Nephron (organoid): ENCODE data around the gene NFKBIL1.
"Not testable (repeated sequence)": the region's sequence is repeated elsewhere in the genome, so short reads cannot be mapped to it uniquely, and the experiment has no call there.

Experiments
- H3K27ac Mint-ChIP-seq, 3 experiments: 2 replicates each; pipeline ENCODE4 v1.8.0; 2020; ENCODE audit warnings: mixed read lengths in 3 of 3, mild to moderate bottlenecking in 2 of 3, moderate library complexity in 1 of 3
- H3K27me3 Mint-ChIP-seq: 2 replicates; pipeline ENCODE4 v1.8.0; 2021; ENCODE audit warnings: low read depth, mild to moderate bottlenecking, moderate library complexity, mixed read lengths
- H3K36me3 Mint-ChIP-seq: 2 replicates; pipeline ENCODE4 v1.8.0; 2020; ENCODE audit warnings: low read depth, mixed read lengths
- H3K4me1 Mint-ChIP-seq: 2 replicates; pipeline ENCODE4 v1.8.0; 2020; ENCODE audit warnings: mixed read lengths
- H3K4me3 Mint-ChIP-seq, 3 experiments: 2 replicates each; pipeline ENCODE4 v1.8.0; 2020; ENCODE audit warnings: mild to moderate bottlenecking in 3 of 3, mixed read lengths in 3 of 3, moderate library complexity in 2 of 3
- H3K9me3 Mint-ChIP-seq: 2 replicates; pipeline ENCODE4 v1.8.0; 2020; ENCODE audit warnings: mixed read lengths
- CTCF ChIP-seq, 3 experiments: fragments of 200-600 bp; sonication (generic); IDR thresholded peaks; one replicate each; pipeline ENCODE4 v1.5.0; 2021; ENCODE audit warnings: antibody characterized with exemption in 3 of 3; ENCODE audit not compliant: unreplicated experiment in 3 of 3

Gene NFKBIL1

GRCh38 chr6:31585491-31585890 is 38.1 kb downstream of the NFKBIL1 start:
- Mint-ChIP-seq H3K4me1 (peaks cover 31% of the 10 kb centered on the region), H3K27me3 (peaks cover 11% of the 10 kb centered on the region), H3K9me3 (no peaks in the 10 kb centered on the region), H3K36me3 (no peaks in the 10 kb centered on the region), H3K4me3 (peak overlapping the region in 1 of 3 experiments; percentile 35), H3K27ac (peak overlapping the region in 1 of 3 experiments; percentile 71)
- no peak for TF ChIP-seq CTCF (IDR thresholded peaks at IDR 0.05; ENCODE audit: unreplicated experiment in 3 of 3)

DNA sequence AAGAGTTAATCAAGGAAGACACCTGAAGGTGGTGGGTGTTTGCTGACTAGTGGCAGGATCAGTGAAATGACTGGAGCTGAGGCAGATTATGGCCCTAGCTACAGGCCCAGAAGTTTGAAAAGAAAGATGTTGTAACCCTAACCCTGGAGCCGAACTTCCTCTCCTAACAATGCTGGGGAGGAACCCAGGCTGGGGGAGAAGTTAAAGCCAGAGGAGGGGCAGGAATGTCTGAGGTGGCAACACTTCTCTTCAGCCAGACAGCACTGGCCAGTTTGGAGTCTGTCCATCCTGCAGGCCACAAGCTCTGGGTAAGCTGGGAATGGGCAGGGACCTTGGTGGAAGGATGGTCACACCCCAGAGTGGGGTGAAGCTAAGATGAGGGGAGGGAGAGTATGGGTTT is 38.6 kb downstream of the NFKBIL1 start, which contains the start of gene LST1:
LST1 (plus strand) TSS at position 270 of the 400 bp plus-strand sequence. CDS start 1,023 bp downstream, outside the sequence.
- no peaks in the 10 kb centered on the region for H3K9me3 Mint-ChIP-seq
- no peak for TF ChIP-seq CTCF (IDR thresholded peaks at IDR 0.05; ENCODE audit: unreplicated experiment in 3 of 3)
- H3K4me3 Mint-ChIP-seq, result peak within 1 kb of the TSS in 1 of 3 experiments; percentile 35
- H3K27me3 Mint-ChIP-seq, result peaks cover 11% of the 10 kb centered on the region
- H3K4me1 Mint-ChIP-seq, result peaks cover 27% of the 10 kb centered on the region
- H3K36me3 Mint-ChIP-seq, result no peaks in the 10 kb centered on the region
- peak within 1 kb of the TSS in 2 of 3 experiments; percentile 75 for H3K27ac Mint-ChIP-seq

- Mint-ChIP-seq H3K36me3 (no peaks in the 10 kb centered on the region), H3K9me3 (no peaks in the 10 kb centered on the region), H3K27me3 (peaks cover 11% of the 10 kb centered on the region), H3K27ac (peak overlapping the region in 2 of 3 experiments; percentile 75), H3K4me3 (peak overlapping the region in 1 of 3 experiments; percentile 30), H3K4me1 (peaks cover 21% of the 10 kb centered on the region)
- TF ChIP-seq CTCF (IDR thresholded peaks at IDR 0.05; ENCODE audit: unreplicated experiment in 3 of 3), result no peak
Observed at GRCh38 chr6:31586599-31587281, 39.3 kb downstream of the NFKBIL1 start.

- H3K27me3 Mint-ChIP-seq, result peaks cover 11% of the 10 kb centered on the region
- peak overlapping the region in 2 of 3 experiments; percentile 45 to 54 for H3K4me3 Mint-ChIP-seq
- no peaks in the 10 kb centered on the region for H3K9me3 Mint-ChIP-seq
- H3K27ac Mint-ChIP-seq, result peak overlapping the region in 2 of 3 experiments; percentile 75 to 91
- TF ChIP-seq CTCF (IDR thresholded peaks at IDR 0.05; ENCODE audit: unreplicated experiment in 3 of 3), result no peak
- H3K36me3 Mint-ChIP-seq, result no peaks in the 10 kb centered on the region
- peaks cover 18% of the 10 kb centered on the region for H3K4me1 Mint-ChIP-seq
Observed at GRCh38 chr6:31587791-31588777, 40.7 kb downstream of the NFKBIL1 start.

- Mint-ChIP-seq H3K4me3 (no peak overlapping the region), H3K27ac (peak overlapping the region in 2 of 3 experiments; percentile 31 to 38), H3K36me3 (no peaks in the 10 kb centered on the region), H3K4me1 (peaks cover 18% of the 10 kb centered on the region), H3K27me3 (peaks cover 11% of the 10 kb centered on the region), H3K9me3 (no peaks in the 10 kb centered on the region)
- TF ChIP-seq CTCF (IDR thresholded peaks at IDR 0.05; ENCODE audit: unreplicated experiment in 3 of 3), result no peak
Observed at GRCh38 chr6:31588871-31589650, 41.7 kb downstream of the NFKBIL1 start.

GRCh38 chr6:31590691-31591090 is 43.3 kb downstream of the NFKBIL1 start:
- not testable (repeated sequence) for H3K9me3 Mint-ChIP-seq, H3K36me3 Mint-ChIP-seq, H3K27ac Mint-ChIP-seq, H3K4me3 Mint-ChIP-seq
- H3K4me1 Mint-ChIP-seq, result peaks cover 16% of the 10 kb centered on the region
- peaks cover 14% of the 10 kb centered on the region for H3K27me3 Mint-ChIP-seq
